NCI-H2107 treated with DMSO at 0.1 percent for 48 hours (cell line): ENCODE results near the gene ACADVL.

Experiments used
- DNase-seq: peaks from one replicate; lab custom pipeline; 2025; ENCODE audit not compliant: unreplicated experiment; lab: John Stamatoyannopoulos, UW

Gene ACADVL

GRCh38 chr17:7250695-7251627 is 31.2 kb downstream of the ACADVL start:
- no peak for DNase-seq

DNA sequence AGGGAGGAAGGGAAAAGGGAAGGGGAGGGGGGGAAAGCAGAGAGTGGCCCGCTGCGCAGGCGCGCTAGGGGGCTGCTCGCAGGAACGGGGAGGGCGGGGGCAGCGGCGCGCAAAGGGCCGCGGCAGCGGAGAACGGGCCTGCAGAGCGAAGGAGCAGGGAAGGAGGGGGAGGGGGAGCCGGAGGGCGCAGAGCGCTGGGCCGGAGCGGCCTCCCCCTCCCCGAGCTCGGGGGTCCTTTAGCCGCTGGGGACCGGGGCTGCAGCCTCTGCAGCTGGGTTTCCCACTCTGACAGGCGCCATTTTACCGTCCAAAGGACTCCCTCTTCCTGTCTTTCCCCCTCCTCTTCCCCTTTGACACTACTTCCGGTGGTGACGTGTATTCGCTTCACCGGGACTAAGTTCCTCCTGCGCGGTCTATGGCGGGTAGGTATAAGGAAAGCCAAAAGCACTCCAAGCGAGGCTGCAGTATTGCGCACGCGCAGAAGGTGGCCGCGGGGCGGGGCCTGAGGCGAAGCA is 32.0 kb downstream of the ACADVL start, which contains the start of gene CTDNEP1:
Gene CTDNEP1 (minus strand): TSS at position 74 of the 515 bp plus-strand sequence. CDS start 438 bp downstream, outside the sequence.
- peak; percentile 96 for DNase-seq

- peak; percentile 58 for DNase-seq
Observed at GRCh38 chr17:7252176-7253043, 32.7 kb downstream of the ACADVL start, which contains the start of gene ELP5. Gene ELP5, plus strand, starts transcription at chr17:7252215. Its CDS starts 336 bp downstream, at chr17:7252551.

GRCh38 chr17:7253082-7253481 is 33.3 kb downstream of the ACADVL start:
- DNase-seq = no peak

GRCh38 chr17:7254511-7254910 is 34.8 kb downstream of the ACADVL start:
- no peak for DNase-seq

- no peak for DNase-seq
Observed at GRCh38 chr17:7256766-7257456, 37.2 kb downstream of the ACADVL start.

- DNase-seq = no peak
Observed at GRCh38 chr17:7258731-7259554, 39.2 kb downstream of the ACADVL start.

DNA sequence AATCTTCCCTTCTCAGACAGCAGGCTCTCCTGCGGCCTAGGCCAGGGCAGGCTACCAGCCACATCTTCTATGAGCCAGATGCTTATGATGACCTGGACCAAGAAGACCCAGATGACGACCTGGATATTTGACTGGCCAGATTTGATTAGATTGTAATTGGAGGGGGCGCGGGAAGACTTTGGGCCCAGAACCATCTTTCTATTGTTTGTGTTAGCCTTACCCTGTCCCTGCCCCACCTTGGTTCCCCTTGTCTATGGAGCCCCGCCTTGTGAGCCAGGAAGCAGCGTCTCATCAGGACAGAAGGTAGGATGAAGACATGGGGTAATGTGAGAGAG is 39.8 kb downstream of the ACADVL start:
- no peak for DNase-seq

- no peak for DNase-seq
Observed at GRCh38 chr17:7260151-7260550, 40.4 kb downstream of the ACADVL start.

- no peak for DNase-seq
Observed at GRCh38 chr17:7260651-7261378, 41.1 kb downstream of the ACADVL start.

- DNase-seq = no peak
Observed at GRCh38 chr17:7261379-7262191, 41.8 kb downstream of the ACADVL start.

DNA sequence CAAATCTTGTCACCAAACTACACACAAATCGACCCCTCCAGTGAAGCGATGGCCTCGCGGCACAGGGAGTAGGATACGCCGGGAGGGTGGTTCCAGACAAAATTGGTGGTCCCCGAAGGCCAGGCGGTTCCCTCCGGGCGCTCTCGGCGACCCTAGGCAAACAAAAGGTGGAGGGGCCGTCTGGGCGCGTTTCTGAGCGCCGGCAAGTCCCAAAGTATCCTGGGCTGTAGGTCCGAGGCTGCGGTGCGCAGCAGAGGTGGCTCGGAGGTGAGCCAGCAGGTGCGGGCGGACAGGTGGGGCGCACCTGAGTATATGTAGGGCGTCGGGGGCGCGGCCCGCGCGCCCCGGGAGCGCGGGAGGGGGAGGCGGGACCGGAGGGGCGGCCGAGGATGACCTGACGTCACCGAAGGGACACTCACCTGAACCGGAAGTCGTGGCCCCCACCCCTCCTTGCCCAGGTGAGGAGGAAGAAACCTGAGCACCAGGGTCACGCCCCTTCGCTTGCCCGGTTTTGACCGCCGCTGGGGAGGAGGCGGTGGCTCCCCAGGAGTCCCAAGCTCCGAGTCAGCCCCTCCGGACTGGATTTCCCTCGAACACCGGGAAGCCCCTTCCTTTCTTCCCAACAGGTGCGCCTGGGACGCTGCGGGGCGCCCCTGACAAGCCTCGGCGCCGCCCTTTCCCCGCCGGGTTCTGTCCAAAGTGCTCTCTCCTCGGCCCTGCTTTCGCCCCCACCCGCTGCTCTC is 42.6 kb downstream of the ACADVL start, which contains the start of gene CLDN7:
Gene CLDN7 (minus strand): TSS at position 287 of the 743 bp plus-strand sequence. CDS start 435 bp downstream, outside the sequence.
- peak; percentile 33 for DNase-seq

DNA sequence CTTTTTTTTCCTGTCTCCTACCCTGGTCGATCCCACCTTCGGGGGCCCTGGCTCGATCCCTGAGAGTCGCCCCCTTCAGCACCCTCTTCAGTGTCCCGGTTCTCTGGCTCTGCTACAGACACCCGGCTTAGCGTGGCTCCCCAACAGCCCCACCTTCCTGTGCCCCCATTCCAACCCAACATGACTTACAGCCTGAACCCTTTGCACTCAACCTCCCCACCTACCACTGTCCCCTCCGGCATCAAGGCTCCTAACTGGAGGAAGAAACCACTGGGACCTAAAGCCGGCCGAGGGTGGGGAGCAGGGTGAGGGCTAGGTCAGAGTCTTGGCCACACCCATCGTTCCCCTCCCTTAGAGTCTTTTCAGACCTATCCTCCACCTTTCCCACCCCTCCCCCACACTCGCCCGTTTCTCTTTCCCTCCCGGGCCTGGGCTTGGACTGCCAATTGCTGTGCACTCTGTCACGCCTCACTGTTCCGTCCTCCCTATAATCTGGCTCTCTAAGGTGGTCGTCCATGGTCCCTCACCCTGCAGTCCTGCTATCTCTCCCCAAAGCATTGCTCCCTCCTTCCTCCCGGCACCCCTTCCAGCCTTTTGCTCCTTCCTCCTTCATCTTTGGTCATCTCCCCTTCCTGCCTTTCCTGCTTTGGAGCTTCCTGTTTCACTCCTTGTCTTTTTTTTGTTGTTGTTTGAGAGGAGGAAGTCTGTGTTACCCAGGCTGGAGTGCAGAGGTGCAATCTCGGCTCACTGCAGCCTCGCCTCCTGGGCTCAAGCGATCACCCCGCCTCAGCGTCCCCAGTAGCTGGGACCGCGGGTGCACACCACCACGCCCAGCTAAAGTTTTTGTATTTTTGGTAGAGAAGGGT is 43.4 kb downstream of the ACADVL start:
- DNase-seq = peak; percentile 10

DNA sequence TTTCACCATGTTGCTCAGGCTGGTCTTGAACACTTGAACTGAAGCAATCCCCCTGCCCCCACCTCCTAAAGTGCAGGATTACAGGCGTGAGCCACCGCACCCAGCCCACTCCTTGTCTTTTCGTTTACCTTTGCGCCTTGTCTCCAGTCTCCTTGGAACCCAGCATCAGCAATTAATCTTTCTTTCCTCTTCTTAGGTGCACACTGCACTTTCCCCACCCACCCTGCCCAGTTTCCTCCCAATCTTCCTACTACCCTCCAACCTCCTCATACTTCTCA is 44.0 kb downstream of the ACADVL start:
- DNase-seq = no peak

GRCh38 chr17:7266784-7267183 is 47.0 kb downstream of the ACADVL start:
- no peak for DNase-seq
